Sigmoid colon (tissue), 3 donors: ENCODE measurements around the gene SLC13A4.

ENCODE experiments used
- POLR2A ChIP-seq, 2 donors: fragments of 450-650 bp; IDR thresholded peaks; one replicate each; pipeline ENCODE4 v1.6.1; 2016; ENCODE audit warnings: antibody characterized with exemption in 2 of 2, mild to moderate bottlenecking in 2 of 2, moderate library complexity in 2 of 2
- TF ChIP-seq, protein P1 (sequence below), 4 experiments: fragments of 450-650 bp in 3 of 4; fragments of 200-600 bp in 1 of 4; IDR thresholded peaks; one replicate each; pipeline ENCODE4 v1.5.1; 2016 to 2019; ENCODE audit warnings: antibody characterized with exemption in 4 of 4, mild to moderate bottlenecking in 3 of 4, moderate library complexity in 2 of 4

DNA sequence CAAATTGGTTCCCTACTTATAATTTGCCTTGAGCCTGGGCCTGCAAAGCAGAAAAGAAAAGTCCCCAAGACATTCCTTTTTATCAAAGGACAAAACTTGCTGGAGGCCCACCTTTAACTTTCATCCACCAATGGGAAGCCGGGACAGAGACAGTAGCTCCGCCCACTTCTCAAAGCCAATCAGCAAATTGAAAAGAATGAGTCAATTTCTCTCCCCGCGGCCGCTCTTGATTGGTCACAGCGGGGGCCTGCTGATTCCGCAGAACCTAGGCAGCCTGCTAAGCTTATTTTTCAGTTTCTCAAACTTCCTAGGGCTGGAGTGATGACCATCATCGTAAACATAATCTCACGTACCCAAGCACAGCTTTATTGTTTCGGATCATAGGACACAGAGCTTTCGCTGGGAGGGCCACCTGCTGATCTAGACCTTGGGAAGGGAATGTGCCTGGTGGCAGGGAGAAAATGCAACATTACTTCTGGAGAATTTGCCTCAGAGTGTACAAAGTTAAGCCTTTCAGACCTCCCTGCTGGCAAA is at the start of gene SLC13A4:
- TF ChIP-seq, protein P1, sequence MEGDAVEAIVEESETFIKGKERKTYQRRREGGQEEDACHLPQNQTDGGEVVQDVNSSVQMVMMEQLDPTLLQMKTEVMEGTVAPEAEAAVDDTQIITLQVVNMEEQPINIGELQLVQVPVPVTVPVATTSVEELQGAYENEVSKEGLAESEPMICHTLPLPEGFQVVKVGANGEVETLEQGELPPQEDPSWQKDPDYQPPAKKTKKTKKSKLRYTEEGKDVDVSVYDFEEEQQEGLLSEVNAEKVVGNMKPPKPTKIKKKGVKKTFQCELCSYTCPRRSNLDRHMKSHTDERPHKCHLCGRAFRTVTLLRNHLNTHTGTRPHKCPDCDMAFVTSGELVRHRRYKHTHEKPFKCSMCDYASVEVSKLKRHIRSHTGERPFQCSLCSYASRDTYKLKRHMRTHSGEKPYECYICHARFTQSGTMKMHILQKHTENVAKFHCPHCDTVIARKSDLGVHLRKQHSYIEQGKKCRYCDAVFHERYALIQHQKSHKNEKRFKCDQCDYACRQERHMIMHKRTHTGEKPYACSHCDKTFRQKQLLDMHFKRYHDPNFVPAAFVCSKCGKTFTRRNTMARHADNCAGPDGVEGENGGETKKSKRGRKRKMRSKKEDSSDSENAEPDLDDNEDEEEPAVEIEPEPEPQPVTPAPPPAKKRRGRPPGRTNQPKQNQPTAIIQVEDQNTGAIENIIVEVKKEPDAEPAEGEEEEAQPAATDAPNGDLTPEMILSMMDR (IDR thresholded peaks at IDR 0.05): no peak
- TF ChIP-seq POLR2A (IDR thresholded peaks at IDR 0.05): no peak
